GM23338 (cell line): ENCODE results near the gene RAI14. TPM values are rescaled to one million over a fixed set of nuclear protein-coding genes. Genes with fewer than 3 reads are reported as not detected.

ENCODE experiments used
- ATAC-seq: fragments of 200-7000 bp; cut with Tn5 transposase; 3 replicates; pipeline ENCODE4 v1.9.1; 2020
- DNase-seq: peaks from one replicate; pipeline ENCODE4 v3.0.0-alpha.2; 2015; ENCODE audit warnings: low spot score
- H2AFZ ChIP-seq: fragments of 200-600 bp; sonication (generic); 2 replicates; pipeline ENCODE4 v1.8.0; 2016; ENCODE audit warnings: antibody characterized with exemption, mild to moderate bottlenecking, moderate library complexity
- H3F3A ChIP-seq: fragments of 200-600 bp; sonication (generic); replicated peaks from 2 replicates; pipeline ENCODE4 v1.8.0; 2017; ENCODE audit warnings: antibody characterized with exemption, mixed run types, low read depth
- H3K27ac ChIP-seq: fragments of 200-600 bp; sonication (generic); 2 replicates; pipeline ENCODE4 v1.6.1; 2016; ENCODE audit warnings: low read depth
- H3K27me3 ChIP-seq: fragments of 200-600 bp; sonication (generic); 2 replicates; pipeline ENCODE4 v1.8.0; 2016; ENCODE audit warnings: mild to moderate bottlenecking, mixed run types, moderate library complexity; ENCODE audit not compliant: insufficient read depth
- H3K36me3 ChIP-seq: fragments of 200-600 bp; sonication (generic); 2 replicates; pipeline ENCODE4 v1.8.0; 2016; ENCODE audit warnings: mild to moderate bottlenecking; ENCODE audit not compliant: insufficient read depth
- H3K4me1 ChIP-seq: fragments of 200-600 bp; sonication (generic); 2 replicates; pipeline ENCODE4 v1.8.0; 2016; ENCODE audit warnings: mild to moderate bottlenecking, moderate library complexity; ENCODE audit not compliant: insufficient read depth
- H3K4me2 ChIP-seq: fragments of 200-600 bp; sonication (generic); 2 replicates; pipeline ENCODE4 v1.7.1; 2017; ENCODE audit warnings: mixed run types
- H3K4me3 ChIP-seq: fragments of 200-600 bp; sonication (generic); 2 replicates; pipeline ENCODE4 v1.6.1; 2016; ENCODE audit warnings: mixed run types
- H3K79me2 ChIP-seq: fragments of 200-600 bp; sonication (generic); replicated peaks from 2 replicates; pipeline ENCODE4 v1.8.0; 2017; ENCODE audit warnings: mild to moderate bottlenecking; ENCODE audit not compliant: insufficient read depth
- H3K9me2 ChIP-seq: fragments of 200-600 bp; sonication (generic); 2 replicates; pipeline ENCODE4 v1.8.0; 2017; ENCODE audit not compliant: insufficient read depth
- H4K20me1 ChIP-seq: fragments of 200-600 bp; sonication (generic); replicated peaks from 2 replicates; pipeline ENCODE4 v1.8.0; 2017; ENCODE audit warnings: mild to moderate bottlenecking; ENCODE audit not compliant: insufficient read depth
- H3K27ac Mint-ChIP-seq: 2 replicates; pipeline ENCODE4 v1.8.0; 2020; ENCODE audit warnings: inconsistent platforms, mild to moderate bottlenecking, moderate library complexity, mixed read lengths
- H3K27me3 Mint-ChIP-seq: 3 replicates; pipeline ENCODE4 v1.8.0; 2022; ENCODE audit warnings: low read depth, mild to moderate bottlenecking, moderate library complexity, mixed read lengths, inconsistent platforms; ENCODE audit not compliant: insufficient read depth, poor library complexity
- H3K36me3 Mint-ChIP-seq: 3 replicates; pipeline ENCODE4 v1.8.0; 2021; ENCODE audit warnings: low read depth, mild to moderate bottlenecking, inconsistent platforms, moderate library complexity, mixed read lengths
- H3K4me1 Mint-ChIP-seq: 3 replicates; pipeline ENCODE4 v1.8.0; 2020; ENCODE audit warnings: mild to moderate bottlenecking, inconsistent platforms, mixed read lengths
- H3K4me3 Mint-ChIP-seq: 3 replicates; pipeline ENCODE4 v1.8.0; 2021; ENCODE audit warnings: moderate library complexity, mild to moderate bottlenecking, inconsistent platforms, mixed read lengths
- H3K9me3 Mint-ChIP-seq: 3 replicates; pipeline ENCODE4 v1.8.0; 2020; ENCODE audit warnings: moderate library complexity, mild to moderate bottlenecking, inconsistent platforms, mixed read lengths
- JUNB ChIP-seq: IDR thresholded peaks from one replicate; pipeline ENCODE4 v1.6.1; 2016; ENCODE audit warnings: antibody characterized with exemption; ENCODE audit not compliant: unreplicated experiment
- POLR2AphosphoS5 ChIP-seq: IDR thresholded peaks from 2 replicates; pipeline ENCODE4 v1.6.1; 2016; ENCODE audit warnings: antibody characterized with exemption, low read depth
- STAT1 ChIP-seq: IDR thresholded peaks from one replicate; pipeline ENCODE4 v1.6.1; 2016; ENCODE audit warnings: antibody characterized with exemption; ENCODE audit not compliant: unreplicated experiment
- polyA plus RNA-seq: library from polyadenylated mRNA; unstranded; fragments of >200 nt; fragmentation: Nextera tagmentation; extraction: Ambion mirVana; gene quantifications from 2 replicates; pipeline ENCODE4 v1.2.1, GENCODE V29; 2016
- total RNA-seq: library from RNA; depleted of rRNA; stranded (reverse); fragments of >200 nt; shearing (Covaris generic); gene quantifications from 2 replicates; pipeline ENCODE4 v1.2.3, GENCODE V29; 2014
- TF ChIP-seq, protein P1 (sequence below): fragments of 250-450 bp; sonication (Bioruptor Pico); IDR thresholded peaks from 2 replicates; pipeline ENCODE4 v1.5.0; 2020; ENCODE audit warnings: mild to moderate bottlenecking, moderate library complexity

RAI14 gene
- total and polyA plus RNA-seq, 2 experiments from 2014 or later: 58.8 to 95.8 TPM

DNA sequence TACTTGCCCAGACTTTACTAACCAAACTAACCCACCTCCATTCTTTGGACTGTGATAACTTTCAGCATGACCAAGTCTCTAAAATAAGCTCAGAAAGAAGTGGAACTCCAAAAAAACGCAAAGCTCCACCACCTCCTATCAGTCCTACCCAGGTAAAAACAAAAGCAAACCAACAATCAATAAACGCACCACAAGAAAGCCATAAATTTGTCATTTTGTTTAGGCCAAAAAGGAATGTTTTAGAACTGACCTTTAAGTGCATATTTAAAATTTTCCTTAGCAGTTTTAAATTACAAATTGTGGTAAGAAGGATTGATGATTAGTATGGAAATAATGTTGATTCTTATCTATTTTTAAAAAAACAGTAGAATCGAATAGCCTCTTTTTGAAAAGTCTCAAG, 157.4 kb downstream of the RAI14 start (continued):
- TF ChIP-seq, protein P1, sequence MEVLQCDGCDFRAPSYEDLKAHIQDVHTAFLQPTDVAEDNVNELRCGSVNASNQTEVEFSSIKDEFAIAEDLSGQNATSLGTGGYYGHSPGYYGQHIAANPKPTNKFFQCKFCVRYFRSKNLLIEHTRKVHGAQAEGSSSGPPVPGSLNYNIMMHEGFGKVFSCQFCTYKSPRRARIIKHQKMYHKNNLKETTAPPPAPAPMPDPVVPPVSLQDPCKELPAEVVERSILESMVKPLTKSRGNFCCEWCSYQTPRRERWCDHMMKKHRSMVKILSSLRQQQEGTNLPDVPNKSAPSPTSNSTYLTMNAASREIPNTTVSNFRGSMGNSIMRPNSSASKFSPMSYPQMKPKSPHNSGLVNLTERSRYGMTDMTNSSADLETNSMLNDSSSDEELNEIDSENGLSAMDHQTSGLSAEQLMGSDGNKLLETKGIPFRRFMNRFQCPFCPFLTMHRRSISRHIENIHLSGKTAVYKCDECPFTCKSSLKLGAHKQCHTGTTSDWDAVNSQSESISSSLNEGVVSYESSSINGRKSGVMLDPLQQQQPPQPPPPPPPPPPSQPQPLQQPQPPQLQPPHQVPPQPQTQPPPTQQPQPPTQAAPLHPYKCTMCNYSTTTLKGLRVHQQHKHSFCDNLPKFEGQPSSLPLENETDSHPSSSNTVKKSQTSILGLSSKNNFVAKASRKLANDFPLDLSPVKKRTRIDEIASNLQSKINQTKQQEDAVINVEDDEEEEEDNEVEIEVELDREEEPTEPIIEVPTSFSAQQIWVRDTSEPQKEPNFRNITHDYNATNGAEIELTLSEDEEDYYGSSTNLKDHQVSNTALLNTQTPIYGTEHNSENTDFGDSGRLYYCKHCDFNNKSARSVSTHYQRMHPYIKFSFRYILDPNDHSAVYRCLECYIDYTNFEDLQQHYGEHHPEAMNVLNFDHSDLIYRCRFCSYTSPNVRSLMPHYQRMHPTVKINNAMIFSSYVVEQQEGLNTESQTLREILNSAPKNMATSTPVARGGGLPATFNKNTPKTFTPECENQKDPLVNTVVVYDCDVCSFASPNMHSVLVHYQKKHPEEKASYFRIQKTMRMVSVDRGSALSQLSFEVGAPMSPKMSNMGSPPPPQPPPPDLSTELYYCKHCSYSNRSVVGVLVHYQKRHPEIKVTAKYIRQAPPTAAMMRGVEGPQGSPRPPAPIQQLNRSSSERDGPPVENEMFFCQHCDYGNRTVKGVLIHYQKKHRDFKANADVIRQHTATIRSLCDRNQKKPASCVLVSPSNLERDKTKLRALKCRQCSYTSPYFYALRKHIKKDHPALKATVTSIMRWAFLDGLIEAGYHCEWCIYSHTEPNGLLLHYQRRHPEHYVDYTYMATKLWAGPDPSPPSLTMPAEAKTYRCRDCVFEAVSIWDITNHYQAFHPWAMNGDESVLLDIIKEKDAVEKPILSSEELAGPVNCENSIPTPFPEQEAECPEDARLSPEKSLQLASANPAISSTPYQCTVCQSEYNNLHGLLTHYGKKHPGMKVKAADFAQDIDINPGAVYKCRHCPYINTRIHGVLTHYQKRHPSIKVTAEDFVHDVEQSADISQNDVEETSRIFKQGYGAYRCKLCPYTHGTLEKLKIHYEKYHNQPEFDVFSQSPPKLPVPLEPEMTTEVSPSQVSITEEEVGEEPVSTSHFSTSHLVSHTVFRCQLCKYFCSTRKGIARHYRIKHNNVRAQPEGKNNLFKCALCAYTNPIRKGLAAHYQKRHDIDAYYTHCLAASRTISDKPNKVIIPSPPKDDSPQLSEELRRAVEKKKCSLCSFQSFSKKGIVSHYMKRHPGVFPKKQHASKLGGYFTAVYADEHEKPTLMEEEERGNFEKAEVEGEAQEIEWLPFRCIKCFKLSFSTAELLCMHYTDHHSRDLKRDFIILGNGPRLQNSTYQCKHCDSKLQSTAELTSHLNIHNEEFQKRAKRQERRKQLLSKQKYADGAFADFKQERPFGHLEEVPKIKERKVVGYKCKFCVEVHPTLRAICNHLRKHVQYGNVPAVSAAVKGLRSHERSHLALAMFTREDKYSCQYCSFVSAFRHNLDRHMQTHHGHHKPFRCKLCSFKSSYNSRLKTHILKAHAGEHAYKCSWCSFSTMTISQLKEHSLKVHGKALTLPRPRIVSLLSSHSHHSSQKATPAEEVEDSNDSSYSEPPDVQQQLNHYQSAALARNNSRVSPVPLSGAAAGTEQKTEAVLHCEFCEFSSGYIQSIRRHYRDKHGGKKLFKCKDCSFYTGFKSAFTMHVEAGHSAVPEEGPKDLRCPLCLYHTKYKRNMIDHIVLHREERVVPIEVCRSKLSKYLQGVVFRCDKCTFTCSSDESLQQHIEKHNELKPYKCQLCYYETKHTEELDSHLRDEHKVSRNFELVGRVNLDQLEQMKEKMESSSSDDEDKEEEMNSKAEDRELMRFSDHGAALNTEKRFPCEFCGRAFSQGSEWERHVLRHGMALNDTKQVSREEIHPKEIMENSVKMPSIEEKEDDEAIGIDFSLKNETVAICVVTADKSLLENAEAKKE (CRISPR knock-in tag): no peak
- no peak for TF ChIP-seq JUNB
- no peak for TF ChIP-seq POLR2AphosphoS5

DNA sequence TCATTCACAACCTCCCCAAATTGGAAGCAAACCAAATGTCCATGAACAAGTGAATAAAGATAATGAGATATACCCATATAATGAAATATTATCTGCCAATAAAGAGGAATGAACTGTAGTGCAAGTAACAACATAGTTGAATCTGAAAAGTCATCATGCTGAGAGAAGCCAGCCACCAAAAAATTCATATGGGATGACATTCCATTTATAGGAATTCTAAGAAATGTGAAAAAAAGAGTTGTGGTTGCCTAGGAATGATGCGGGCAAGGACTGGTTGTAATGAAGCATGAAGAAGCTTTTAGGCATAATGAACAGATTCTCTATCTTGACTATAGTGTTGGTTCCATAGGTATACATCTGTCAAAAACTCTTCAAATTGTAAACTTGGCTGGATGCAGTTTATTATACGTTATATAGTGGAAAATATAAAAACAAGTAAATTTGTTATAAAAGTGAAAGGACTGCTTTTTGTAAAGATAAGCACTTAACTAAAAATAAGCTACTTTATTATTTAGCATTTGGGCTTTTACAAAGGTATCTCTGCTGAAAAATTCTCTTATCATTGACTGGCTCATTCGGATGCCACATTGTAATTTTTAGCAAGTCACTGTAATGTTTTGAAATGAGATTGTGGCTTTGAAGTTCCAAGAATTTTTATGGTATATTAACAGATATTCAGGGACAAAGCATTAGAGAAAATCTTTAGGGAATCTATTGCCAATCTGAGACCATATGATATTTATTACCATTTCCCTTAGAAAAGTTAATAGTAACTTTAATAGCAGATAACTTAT, 161.6 kb downstream of the RAI14 start:
- no peaks in the 10 kb centered on the region for H3K4me1 ChIP-seq
- no peaks in the 10 kb centered on the region for H3K27me3 ChIP-seq
- no peaks in the 10 kb centered on the region for H3F3A ChIP-seq
- H3K79me2 ChIP-seq: no peaks in the 10 kb centered on the region
- Mint-ChIP-seq H3K4me3 (no peak overlapping the region), H3K27ac (no peak overlapping the region), H3K36me3 (peaks cover 50% of the 10 kb centered on the region), H3K4me1 (no peaks in the 10 kb centered on the region), H3K9me3 (no peaks in the 10 kb centered on the region), H3K27me3 (no peaks in the 10 kb centered on the region)
- no peak for ATAC-seq
- H3K9me2 ChIP-seq: no peaks in the 10 kb centered on the region
- H3K4me3 ChIP-seq: no peak overlapping the region
- DNase-seq: no peak
- H4K20me1 ChIP-seq: no peaks in the 10 kb centered on the region
- no peak for TF ChIP-seq STAT1
- no peak overlapping the region for H3K4me2 ChIP-seq
- peaks cover 38% of the 10 kb centered on the region; the same call in 1 of the 2 replicates for H3K36me3 ChIP-seq
- no peak overlapping the region for H3K27ac ChIP-seq
- no peak overlapping the region for H2AFZ ChIP-seq
